ENCODE data around the gene ENSA.
A peak's percentile ranks its signal among the peaks of the same experiment; 100 is the strongest.
"Not testable (repeated sequence)": the region's sequence is repeated elsewhere in the genome, so short reads cannot be mapped to it uniquely, and the experiment has no call there.

Gene ENSA

GRCh38 chr1:150621497-150622302 lies 7.7 kb downstream of the ENSA start:
- peak; percentile 63 to 77 (median 70) for DNase-seq

GRCh38 chr1:150620919-150621318 lies 8.5 kb downstream of the ENSA start:
- no peak for DNase-seq

GRCh38 chr1:150619576-150620509 lies 9.6 kb downstream of the ENSA start:
- DNase-seq: peak; percentile 71 to 90 (median 76)

- DNase-seq: peak in 1 of 4 experiments; percentile 17
Observed at GRCh38 chr1:150615346-150616201, 13.8 kb downstream of the ENSA start.

- peak; percentile 78 to 97 (median 88) for DNase-seq
Observed at GRCh38 chr1:150613061-150613920, 16.1 kb downstream of the ENSA start.

- DNase-seq: no peak
Observed at GRCh38 chr1:150612014-150612345, 17.4 kb downstream of the ENSA start.

- DNase-seq: no peak
Observed at GRCh38 chr1:150610576-150610975, 18.8 kb downstream of the ENSA start.

- peak in 2 of 4 experiments; percentile 31 to 33 for DNase-seq
Observed at GRCh38 chr1:150609732-150610131, 19.7 kb downstream of the ENSA start.

- no peak for DNase-seq
Observed at GRCh38 chr1:150606463-150607142, 22.8 kb downstream of the ENSA start.

- not testable (repeated sequence) for DNase-seq
Observed at GRCh38 chr1:150605451-150605731, 24.0 kb downstream of the ENSA start.

- no peak for DNase-seq
Observed at GRCh38 chr1:150604226-150604588, 25.2 kb downstream of the ENSA start.

GRCh38 chr1:150603711-150604110 lies 25.7 kb downstream of the ENSA start:
- DNase-seq: no peak

- DNase-seq: not testable (repeated sequence)
Observed at GRCh38 chr1:150602372-150602771, 27.0 kb downstream of the ENSA start.

GRCh38 chr1:150601540-150601939 lies 27.9 kb downstream of the ENSA start:
- DNase-seq: no peak

- not testable (repeated sequence) for DNase-seq
Observed at GRCh38 chr1:150598346-150598745, 31.1 kb downstream of the ENSA start.

GRCh38 chr1:150596976-150597375 lies 32.4 kb downstream of the ENSA start:
- no peak for DNase-seq

GRCh38 chr1:150596095-150596892 lies 33.1 kb downstream of the ENSA start:
- DNase-seq: no peak

GRCh38 chr1:150582371-150582770 lies 47.0 kb downstream of the ENSA start:
- DNase-seq: peak in 1 of 4 experiments; percentile 7

GRCh38 chr1:150581962-150582361 lies 47.5 kb downstream of the ENSA start:
- DNase-seq: not testable (repeated sequence)

GRCh38 chr1:150581437-150581836 lies 48.0 kb downstream of the ENSA start:
- not testable (repeated sequence) for DNase-seq

Measured in suppressor macrophage (primary cell).